Measurements from ENCODE around the gene MMP17.

Gene MMP17

DNA sequence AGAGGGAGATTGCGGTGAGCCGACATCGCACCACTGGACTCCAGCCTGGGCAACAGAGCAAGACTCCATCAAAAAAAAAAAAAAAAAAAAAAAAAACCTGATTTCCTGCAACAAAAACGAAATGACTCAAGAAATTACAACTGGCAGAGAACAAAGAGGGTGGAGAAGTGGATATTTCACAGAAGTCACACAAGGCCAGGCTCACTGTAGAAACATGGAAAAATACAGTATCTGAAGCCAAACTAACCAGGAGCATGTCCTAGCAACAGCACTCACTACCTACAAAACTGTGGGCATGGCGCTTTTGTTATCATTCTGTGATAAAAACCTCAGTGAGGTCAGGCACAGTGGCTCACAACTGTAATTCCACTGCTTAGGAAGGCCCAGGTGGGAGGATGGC, 11.7 kb upstream of the MMP17 start:
- DNase-seq = no peak
- Histone ChIP-seq H3K9me2 (replicated peaks; ENCODE audit: insufficient read depth, low read length) (no peaks in the 10 kb centered on the region), H2AFZ (ENCODE audit: low read length) (no peak overlapping the region), H3K9ac (ENCODE audit: low read length) (no peak overlapping the region), H3F3A (ENCODE audit: insufficient read depth, low read length) (no peaks in the 10 kb centered on the region), H3K4me1 (ENCODE audit: low read length) (no peaks in the 10 kb centered on the region), H3K79me2 (ENCODE audit: low read length) (no peaks in the 10 kb centered on the region), H3K4me2 (ENCODE audit: low read depth, low read length) (no peak overlapping the region), H3K27ac (ENCODE audit: low read length) (no peak overlapping the region), H4K20me1 (ENCODE audit: insufficient read depth, low read length) (no peaks in the 10 kb centered on the region), H3K27me3 (replicated peaks; ENCODE audit: insufficient read depth, low read length) (no peaks in the 10 kb centered on the region), H3K9me3 (replicated peaks; ENCODE audit: insufficient read depth, low read length) (no peaks in the 10 kb centered on the region), H3K36me3 (replicated peaks; ENCODE audit: insufficient read depth, low read length) (no peaks in the 10 kb centered on the region), H3K4me3 (ENCODE audit: low read length) (no peak overlapping the region)
- TF ChIP-seq, protein P1, sequence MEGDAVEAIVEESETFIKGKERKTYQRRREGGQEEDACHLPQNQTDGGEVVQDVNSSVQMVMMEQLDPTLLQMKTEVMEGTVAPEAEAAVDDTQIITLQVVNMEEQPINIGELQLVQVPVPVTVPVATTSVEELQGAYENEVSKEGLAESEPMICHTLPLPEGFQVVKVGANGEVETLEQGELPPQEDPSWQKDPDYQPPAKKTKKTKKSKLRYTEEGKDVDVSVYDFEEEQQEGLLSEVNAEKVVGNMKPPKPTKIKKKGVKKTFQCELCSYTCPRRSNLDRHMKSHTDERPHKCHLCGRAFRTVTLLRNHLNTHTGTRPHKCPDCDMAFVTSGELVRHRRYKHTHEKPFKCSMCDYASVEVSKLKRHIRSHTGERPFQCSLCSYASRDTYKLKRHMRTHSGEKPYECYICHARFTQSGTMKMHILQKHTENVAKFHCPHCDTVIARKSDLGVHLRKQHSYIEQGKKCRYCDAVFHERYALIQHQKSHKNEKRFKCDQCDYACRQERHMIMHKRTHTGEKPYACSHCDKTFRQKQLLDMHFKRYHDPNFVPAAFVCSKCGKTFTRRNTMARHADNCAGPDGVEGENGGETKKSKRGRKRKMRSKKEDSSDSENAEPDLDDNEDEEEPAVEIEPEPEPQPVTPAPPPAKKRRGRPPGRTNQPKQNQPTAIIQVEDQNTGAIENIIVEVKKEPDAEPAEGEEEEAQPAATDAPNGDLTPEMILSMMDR (IDR thresholded peaks at IDR 0.05; ENCODE audit: low read length) = no peak
- no peak for TF ChIP-seq EZH2phosphoT487 (IDR thresholded peaks at IDR 0.05; ENCODE audit: low read length)
- TF ChIP-seq EZH2 (optimal IDR thresholded peaks at IDR 0.05; ENCODE audit: low read depth, low read length) = no peak

DNA sequence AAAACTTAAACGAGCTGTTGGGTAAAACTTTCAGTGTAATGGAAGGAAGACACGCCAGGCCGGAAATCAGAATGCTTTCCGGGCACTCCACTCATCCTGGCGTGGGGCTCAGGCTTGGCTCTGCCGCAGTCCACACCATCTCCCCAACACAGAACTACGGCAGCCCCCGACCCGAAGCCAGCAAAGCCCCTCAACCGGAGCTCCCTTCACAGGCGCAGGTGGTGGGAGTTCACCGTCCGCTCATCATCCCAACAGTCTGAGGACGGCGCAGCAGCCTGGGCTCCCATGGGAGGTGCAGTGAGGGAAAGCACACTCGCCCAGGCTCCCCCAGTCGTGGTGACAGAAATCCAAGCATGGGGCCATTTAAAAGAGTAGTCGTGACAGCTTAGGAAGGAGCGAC, 11.0 kb upstream of the MMP17 start:
- Histone ChIP-seq H3K9ac (ENCODE audit: low read length) (no peak overlapping the region), H2AFZ (ENCODE audit: low read length) (no peak overlapping the region), H4K20me1 (ENCODE audit: insufficient read depth, low read length) (no peaks in the 10 kb centered on the region), H3K27me3 (replicated peaks; ENCODE audit: insufficient read depth, low read length) (no peaks in the 10 kb centered on the region), H3K9me3 (replicated peaks; ENCODE audit: insufficient read depth, low read length) (no peaks in the 10 kb centered on the region), H3K9me2 (replicated peaks; ENCODE audit: insufficient read depth, low read length) (no peaks in the 10 kb centered on the region), H3K4me1 (ENCODE audit: low read length) (no peaks in the 10 kb centered on the region), H3K27ac (ENCODE audit: low read length) (no peak overlapping the region), H3K79me2 (ENCODE audit: low read length) (no peaks in the 10 kb centered on the region), H3K36me3 (replicated peaks; ENCODE audit: insufficient read depth, low read length) (no peaks in the 10 kb centered on the region), H3K4me3 (ENCODE audit: low read length) (no peak overlapping the region), H3F3A (ENCODE audit: insufficient read depth, low read length) (no peaks in the 10 kb centered on the region), H3K4me2 (ENCODE audit: low read depth, low read length) (no peak overlapping the region)
- DNase-seq = no peak
- TF ChIP-seq EZH2 (optimal IDR thresholded peaks at IDR 0.05; ENCODE audit: low read depth, low read length) (no peak), EZH2phosphoT487 (IDR thresholded peaks at IDR 0.05; ENCODE audit: low read length) (no peak)
- TF ChIP-seq, protein P1 (IDR thresholded peaks at IDR 0.05; ENCODE audit: low read length) = no peak

DNA sequence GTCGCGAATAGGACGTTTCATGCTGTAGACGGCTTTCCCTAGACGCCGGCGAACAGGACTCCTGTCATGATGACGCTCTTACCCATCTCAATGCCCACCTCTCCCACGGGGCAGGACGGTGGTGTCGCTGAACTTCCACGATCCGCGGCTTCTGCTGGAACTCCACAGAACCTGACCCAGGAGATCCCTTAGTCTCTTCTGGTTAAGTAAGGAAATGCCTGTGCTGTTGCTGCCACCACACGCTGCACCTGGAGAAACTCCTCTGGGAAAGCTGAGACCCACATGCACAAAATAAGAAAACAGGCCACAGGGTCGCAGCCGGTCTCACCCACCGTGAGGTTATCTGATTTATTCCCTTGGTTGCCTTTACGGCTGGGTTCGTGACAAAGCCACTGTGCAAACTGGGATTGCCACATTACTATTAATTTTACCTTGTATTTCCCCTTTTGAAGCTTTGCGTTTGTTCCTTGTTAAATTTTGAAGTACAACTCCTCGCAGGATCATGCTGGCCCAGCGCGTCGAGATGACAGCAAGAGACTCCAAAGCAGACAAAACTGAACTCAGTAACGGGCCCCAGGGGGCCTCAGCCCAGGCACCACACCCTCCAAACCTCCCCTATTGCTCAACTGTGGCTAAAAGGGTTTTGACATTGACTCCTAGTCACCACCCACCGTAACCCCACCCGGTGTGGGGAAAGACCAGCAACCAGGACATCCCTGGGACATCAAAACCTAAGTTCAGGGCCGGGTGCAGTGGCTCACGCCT, 9.2 kb upstream of the MMP17 start:
- TF ChIP-seq, protein P1 (IDR thresholded peaks at IDR 0.05; ENCODE audit: low read length) = no peak
- TF ChIP-seq EZH2phosphoT487 (IDR thresholded peaks at IDR 0.05; ENCODE audit: low read length) (no peak), EZH2 (optimal IDR thresholded peaks at IDR 0.05; ENCODE audit: low read depth, low read length) (no peak)
- Histone ChIP-seq H3K27ac (ENCODE audit: low read length) (no peak overlapping the region), H3K9ac (ENCODE audit: low read length) (no peak overlapping the region), H3K9me3 (replicated peaks; ENCODE audit: insufficient read depth, low read length) (no peaks in the 10 kb centered on the region), H3K79me2 (ENCODE audit: low read length) (no peaks in the 10 kb centered on the region), H3K9me2 (replicated peaks; ENCODE audit: insufficient read depth, low read length) (no peaks in the 10 kb centered on the region), H3K4me1 (ENCODE audit: low read length) (no peaks in the 10 kb centered on the region), H3K4me3 (ENCODE audit: low read length) (no peak overlapping the region), H2AFZ (ENCODE audit: low read length) (no peak overlapping the region), H3F3A (ENCODE audit: insufficient read depth, low read length) (no peaks in the 10 kb centered on the region), H4K20me1 (ENCODE audit: insufficient read depth, low read length) (no peaks in the 10 kb centered on the region), H3K27me3 (replicated peaks; ENCODE audit: insufficient read depth, low read length) (no peaks in the 10 kb centered on the region), H3K4me2 (ENCODE audit: low read depth, low read length) (no peak overlapping the region), H3K36me3 (replicated peaks; ENCODE audit: insufficient read depth, low read length) (no peaks in the 10 kb centered on the region)
- DNase-seq = no peak
